Activated naive CD4-positive, alpha-beta T cell treated with anti-CD3 and anti-CD28 coated beads, Interleukin-2, amount 50 U/mL, for 72 hours (primary cell): ENCODE results near the gene ABHD1. TPM values are rescaled to one million over a fixed set of nuclear protein-coding genes. Genes with fewer than 3 reads are reported as not detected.

Experiments used
- ATAC-seq, 2 donors: fragments of 150-1000 bp; cut with Tn5 transposase; 2 replicates each; pipeline ENCODE4 v1.10.0; 2021; ENCODE audit warnings: mild to moderate bottlenecking in 2 of 2, moderate library complexity in 2 of 2
- DNase-seq, 2 donors: peaks; one replicate each; pipeline ENCODE4 v3.0.0; 2021 to 2022; ENCODE audit warnings: low spot score in 2 of 2
- H3K27ac Mint-ChIP-seq, 2 donors: one replicate each; pipeline ENCODE4 v1.8.0; 2022; ENCODE audit warnings: mild to moderate bottlenecking in 2 of 2, mixed read lengths in 2 of 2
- H3K36me3 Mint-ChIP-seq, 2 donors: one replicate each; pipeline ENCODE4 v1.8.0; 2022; ENCODE audit warnings: mixed read lengths in 2 of 2
- H3K9me3 Mint-ChIP-seq, 2 donors: one replicate each; pipeline ENCODE4 v1.8.0; 2022; ENCODE audit warnings: mixed read lengths in 2 of 2
- total RNA-seq, 2 donors: library from RNA; stranded (reverse); gene quantifications; one replicate each; pipeline ENCODE4 v1.2.3, GENCODE V29; 2022

ABHD1 gene
- total RNA-seq, 2 donors from 2014 or later: 0.43 to 0.56 TPM

DNA sequence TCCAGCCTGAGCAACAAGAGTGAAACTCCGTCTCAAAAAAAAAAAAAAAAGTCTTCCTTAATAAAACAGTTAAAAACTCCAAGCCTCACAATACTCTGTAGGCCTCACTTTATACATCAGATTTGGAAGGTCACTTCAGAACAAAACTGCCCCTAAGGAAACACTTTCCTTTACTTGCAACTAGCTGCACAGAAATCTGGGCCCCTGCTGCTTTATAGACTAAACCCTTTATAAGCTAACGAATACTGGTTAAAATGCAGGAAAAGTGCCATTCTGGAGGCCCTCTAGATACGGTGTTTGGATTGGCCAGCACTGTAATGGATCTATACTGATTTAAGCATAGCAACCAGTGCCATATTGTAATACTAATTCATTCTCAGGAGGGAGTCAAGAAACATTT, 1.5 kb downstream of the ABHD1 start:
- DNase-seq (no peak), ATAC-seq (no peak)
- H3K27ac Mint-ChIP-seq: no peak overlapping the region
- no peaks in the 10 kb centered on the region for H3K9me3 Mint-ChIP-seq
- H3K36me3 Mint-ChIP-seq: no peaks in the 10 kb centered on the region

- DNase-seq: no peak
- H3K36me3 Mint-ChIP-seq: no peaks in the 10 kb centered on the region
Measured at GRCh38 chr2:27126252-27126710, 2.7 kb downstream of the ABHD1 start.

DNA sequence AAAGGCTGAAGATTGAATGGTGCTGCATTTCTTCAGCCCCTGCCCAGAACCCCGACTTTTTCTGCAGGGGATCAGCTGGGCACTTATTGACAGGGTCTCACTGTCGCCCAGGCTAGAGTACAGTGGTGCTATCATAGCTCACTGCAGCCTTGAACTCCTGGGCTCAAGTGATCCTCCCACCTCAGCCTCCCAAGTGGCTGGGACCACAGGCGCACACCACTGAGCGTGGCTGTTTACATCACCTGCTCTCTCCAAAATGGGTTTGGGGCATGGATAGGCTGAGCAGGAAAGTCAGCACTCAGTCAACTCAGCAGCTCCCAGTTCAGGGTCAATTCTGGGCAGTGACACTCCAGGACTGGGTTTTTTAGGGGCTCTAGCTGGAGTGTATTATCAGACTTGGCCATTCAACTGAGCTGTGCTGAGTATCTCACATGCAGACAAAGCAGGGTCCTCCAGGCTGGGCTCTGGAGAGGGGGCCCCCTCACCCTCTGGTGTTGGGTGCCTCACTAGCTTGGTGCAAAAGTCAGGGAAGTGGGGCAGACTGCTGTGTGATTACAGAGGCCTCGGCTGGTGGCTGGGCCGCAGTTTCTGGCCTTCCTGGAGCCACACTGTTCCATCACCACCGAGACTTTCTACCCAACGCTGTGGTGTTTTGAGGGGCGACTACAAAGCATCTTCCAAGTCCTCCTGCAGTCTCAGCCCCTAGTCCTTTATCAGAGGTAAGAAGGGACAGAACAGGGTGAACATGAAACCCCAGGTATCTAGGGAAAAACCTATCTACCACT, 4.5 kb downstream of the ABHD1 start:
- Mint-ChIP-seq H3K9me3 (no peaks in the 10 kb centered on the region), H3K36me3 (peaks cover 1 to 2% of the 10 kb centered on the region in 2 donors), H3K27ac (no peak overlapping the region)
- ATAC-seq (no peak), DNase-seq (no peak)

More at GRCh38 chr2:27126252-27126710, 2.7 kb downstream of the ABHD1 start:
- ATAC-seq: no peak
- no peaks in the 10 kb centered on the region for H3K9me3 Mint-ChIP-seq
- H3K27ac Mint-ChIP-seq: no peak overlapping the region

GRCh38 chr2:27128668-27129571, 5.3 kb downstream of the ABHD1 start:
- Mint-ChIP-seq H3K36me3 (peaks cover 8 to 10% of the 10 kb centered on the region in 2 donors), H3K27ac (peak overlapping the region in 1 of 2 donors; percentile 48), H3K9me3 (no peaks in the 10 kb centered on the region)
- no peak for ATAC-seq
- no peak for DNase-seq

GRCh38 chr2:27130396-27130795, 6.8 kb downstream of the ABHD1 start:
- H3K9me3 Mint-ChIP-seq: no peaks in the 10 kb centered on the region
- DNase-seq (no peak), ATAC-seq (no peak)
- H3K36me3 Mint-ChIP-seq: peaks cover 14 to 16% of the 10 kb centered on the region in 2 donors
- H3K27ac Mint-ChIP-seq: no peak overlapping the region

- DNase-seq (no peak), ATAC-seq (no peak)
- Mint-ChIP-seq H3K27ac (peak overlapping the region; percentile 16 to 78), H3K9me3 (no peaks in the 10 kb centered on the region), H3K36me3 (peaks cover 14 to 16% of the 10 kb centered on the region in 2 donors)
Measured at GRCh38 chr2:27131429-27131828, 7.8 kb downstream of the ABHD1 start.

DNA sequence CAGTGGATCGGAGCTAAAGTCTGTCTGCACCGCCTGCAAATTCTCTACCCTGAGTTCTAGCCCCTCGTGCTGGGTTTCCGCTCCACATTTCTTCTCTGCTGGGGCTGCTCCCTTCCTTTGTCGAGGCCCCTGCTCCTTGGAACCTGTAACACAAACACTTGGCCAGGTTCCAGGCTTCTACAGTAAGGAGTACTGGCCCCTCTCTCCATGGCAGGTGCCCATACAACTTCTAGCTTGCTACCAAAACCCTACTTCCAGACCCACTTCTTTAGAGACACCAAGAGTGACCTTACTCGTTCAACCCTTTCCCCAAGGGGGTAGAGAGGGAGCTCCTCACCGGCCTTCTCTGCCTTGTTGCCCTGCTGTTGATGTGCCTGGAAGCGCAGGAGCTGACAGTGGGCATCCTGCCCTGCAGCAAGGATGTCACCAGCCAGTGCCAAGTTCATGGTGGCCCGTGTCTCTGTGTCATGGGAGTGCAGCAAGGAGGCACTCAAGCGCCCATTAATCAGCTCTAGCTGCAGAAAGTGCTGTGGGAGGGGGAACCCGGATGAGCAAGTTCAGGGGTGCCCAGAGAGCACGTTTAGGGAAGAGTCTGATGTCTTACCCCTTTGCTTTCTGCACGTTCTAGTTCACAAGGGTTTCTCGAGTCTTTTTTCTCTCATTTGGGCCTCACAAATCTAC, 9.7 kb downstream of the ABHD1 start:
- DNase-seq (peak in 1 of 2 donors; percentile 30), ATAC-seq (no peak)
- no peaks in the 10 kb centered on the region for H3K9me3 Mint-ChIP-seq
- H3K36me3 Mint-ChIP-seq: peaks cover 14 to 16% of the 10 kb centered on the region in 2 donors
- peak overlapping the region; percentile 91 for H3K27ac Mint-ChIP-seq

DNA sequence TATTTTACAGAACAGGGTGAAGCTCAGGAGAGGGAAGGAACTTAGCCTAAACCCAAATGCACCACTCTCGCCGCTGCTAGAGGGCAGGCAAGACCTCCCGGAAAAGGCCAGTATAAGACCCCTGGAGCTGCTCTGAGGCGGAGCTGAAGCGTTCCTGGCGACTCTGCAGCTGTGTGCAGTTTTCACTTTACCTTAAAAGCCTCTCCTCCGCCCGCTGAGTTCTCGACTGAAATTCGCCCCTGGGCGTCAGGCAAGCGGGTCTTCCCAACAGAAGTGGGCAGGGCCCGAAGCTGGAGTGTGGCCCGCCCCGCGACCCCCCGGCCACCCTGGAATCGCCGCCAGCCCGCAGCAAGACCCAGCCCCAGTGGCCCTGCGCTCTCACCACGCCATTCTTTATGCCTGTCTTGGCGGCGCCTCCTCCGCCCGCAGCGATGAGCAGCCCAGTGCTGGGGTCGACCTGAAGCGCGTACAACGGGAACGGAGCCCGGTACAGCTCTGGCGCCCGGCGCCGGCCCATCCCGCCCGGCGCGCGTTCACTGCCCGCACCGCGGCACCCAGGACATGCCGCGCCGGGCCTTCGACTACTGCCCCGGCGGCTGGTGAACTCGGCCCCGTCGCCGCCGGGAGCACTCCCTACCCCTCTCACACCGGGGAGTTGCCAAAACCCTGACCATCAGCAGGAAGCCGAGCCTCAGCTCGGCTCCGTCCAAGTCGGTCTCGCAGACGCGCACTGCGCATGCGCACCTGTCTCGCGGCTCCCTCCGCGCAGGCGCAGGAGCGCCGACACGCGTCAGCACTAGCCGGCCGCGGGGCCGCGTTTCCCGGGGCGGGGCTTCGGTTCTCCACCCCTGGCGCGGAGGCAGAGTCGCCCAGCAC, 10.5 kb downstream of the ABHD1 start, which contains the start of gene PREB:
TSS of gene PREB (minus strand) at position 732 of the 876 bp plus-strand sequence. CDS start at position 517, 215 bp downstream.
- Mint-ChIP-seq H3K36me3 (peaks cover 14 to 16% of the 10 kb centered on the region in 2 donors), H3K9me3 (no peaks in the 10 kb centered on the region), H3K27ac (peak within 1 kb of the TSS; percentile 91 to 98)
- ATAC-seq (peak; percentile 96 to 97), DNase-seq (peak; percentile 99 to 100)

DNA sequence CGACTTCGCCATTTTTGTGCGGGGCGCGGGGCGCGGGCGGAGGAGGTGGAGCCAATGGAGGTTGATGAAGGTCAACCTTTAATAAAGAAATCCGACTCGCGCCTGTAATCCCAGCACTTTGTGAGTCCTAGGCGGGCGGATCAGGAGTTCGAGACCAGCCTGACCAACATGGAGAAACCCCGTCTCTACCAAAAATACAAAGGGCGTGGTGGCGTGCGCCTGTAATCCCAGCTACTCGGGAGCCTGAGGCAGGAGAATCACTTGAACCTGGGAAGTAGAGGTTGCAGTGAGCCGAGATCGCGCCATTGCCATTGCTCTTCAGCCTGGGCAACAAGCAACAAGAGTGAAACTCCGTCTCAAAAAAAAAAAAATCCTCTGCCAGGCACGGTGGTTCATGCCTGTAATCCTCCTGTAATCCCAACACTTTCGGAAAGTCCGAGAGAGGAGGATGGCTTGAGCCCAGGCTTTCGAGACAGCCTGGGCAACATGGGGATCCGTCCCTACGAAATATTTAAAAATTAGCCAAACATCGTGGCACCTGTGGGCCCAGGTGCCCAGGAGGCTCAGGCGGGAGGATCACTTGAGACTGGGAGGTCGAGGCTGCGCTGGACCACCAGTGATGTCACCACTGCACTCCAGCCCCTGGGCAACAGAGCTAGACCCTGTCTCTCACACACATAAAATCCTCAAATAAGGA, 11.3 kb downstream of the ABHD1 start:
- ATAC-seq (no peak), DNase-seq (no peak)
- Mint-ChIP-seq H3K27ac (peak overlapping the region; percentile 82 to 91), H3K9me3 (no peaks in the 10 kb centered on the region), H3K36me3 (peaks cover 14 to 16% of the 10 kb centered on the region in 2 donors)

- peaks cover 14 to 16% of the 10 kb centered on the region in 2 donors for H3K36me3 Mint-ChIP-seq
- ATAC-seq: no peak
- no peak for DNase-seq
- no peaks in the 10 kb centered on the region for H3K9me3 Mint-ChIP-seq
- peak overlapping the region; percentile 82 to 91 for H3K27ac Mint-ChIP-seq
Measured at GRCh38 chr2:27135478-27135955, 11.9 kb downstream of the ABHD1 start.

- no peak overlapping the region for H3K27ac Mint-ChIP-seq
- DNase-seq (no peak), ATAC-seq (no peak)
- H3K36me3 Mint-ChIP-seq: peaks cover 14 to 16% of the 10 kb centered on the region in 2 donors
- H3K9me3 Mint-ChIP-seq: no peaks in the 10 kb centered on the region
Measured at GRCh38 chr2:27136751-27137150, 13.1 kb downstream of the ABHD1 start.

GRCh38 chr2:27137322-27137935, 13.8 kb downstream of the ABHD1 start:
- Mint-ChIP-seq H3K36me3 (peaks cover 14 to 16% of the 10 kb centered on the region in 2 donors), H3K27ac (no peak overlapping the region), H3K9me3 (no peaks in the 10 kb centered on the region)
- no peak for DNase-seq
- no peak for ATAC-seq

DNA sequence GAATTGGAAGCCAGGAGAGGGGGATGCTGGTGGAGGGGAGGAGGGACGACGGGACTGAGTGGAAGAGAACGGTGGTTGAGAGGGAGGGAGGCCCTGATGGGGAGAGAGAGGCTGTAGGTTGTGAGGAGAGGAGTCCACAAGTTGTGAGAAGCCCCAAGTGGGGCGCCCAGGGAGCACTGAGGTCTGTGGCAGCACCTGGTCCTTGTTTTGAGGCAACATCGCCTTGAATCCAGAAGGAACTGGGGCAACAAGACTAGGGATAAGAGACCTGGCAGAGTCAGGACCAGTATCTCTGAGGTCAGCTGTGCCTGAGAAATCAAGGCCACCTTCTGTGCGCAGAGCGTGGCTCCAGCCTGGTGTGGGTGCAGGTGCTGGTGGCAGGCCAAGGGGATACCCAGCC, 14.5 kb downstream of the ABHD1 start:
- ATAC-seq (no peak), DNase-seq (no peak)
- Mint-ChIP-seq H3K36me3 (peaks cover 13 to 14% of the 10 kb centered on the region in 2 donors), H3K27ac (peak overlapping the region in 1 of 2 donors; percentile 22), H3K9me3 (no peaks in the 10 kb centered on the region)

GRCh38 chr2:27139310-27139709, 15.7 kb downstream of the ABHD1 start, which contains the start of gene PRR30:
PRR30 (minus strand) TSS chr2:27139410; CDS start chr2:27138329, 1,081 bp downstream.
- H3K36me3 Mint-ChIP-seq: peaks cover 4% of the 10 kb centered on the region in 2 donors
- H3K9me3 Mint-ChIP-seq: no peaks in the 10 kb centered on the region
- H3K27ac Mint-ChIP-seq: no peak within 1 kb of the TSS
- ATAC-seq (no peak), DNase-seq (no peak)
